Anterior cingulate cortex (tissue), 58 donors: ENCODE measurements around the gene EDEM2.
"Not testable (repeated sequence)": the region's sequence is repeated elsewhere in the genome, so short reads cannot be mapped to it uniquely, and the experiment has no call there.

Experiments
- DNase-seq, 58 donors: peaks; one replicate each; lab custom pipeline; 2025; lab: John Stamatoyannopoulos, UW

Gene EDEM2

GRCh38 chr20:35146920-35147574 lies at the start of gene EDEM2:
EDEM2 (minus strand) TSS chr20:35147336; CDS start chr20:35147258, 78 bp downstream.
- peak; percentile 54 to 96 (median 89) for DNase-seq

- no peak for DNase-seq
Observed at GRCh38 chr20:35196313-35196712, 49.2 kb upstream of the EDEM2 start.

DNA sequence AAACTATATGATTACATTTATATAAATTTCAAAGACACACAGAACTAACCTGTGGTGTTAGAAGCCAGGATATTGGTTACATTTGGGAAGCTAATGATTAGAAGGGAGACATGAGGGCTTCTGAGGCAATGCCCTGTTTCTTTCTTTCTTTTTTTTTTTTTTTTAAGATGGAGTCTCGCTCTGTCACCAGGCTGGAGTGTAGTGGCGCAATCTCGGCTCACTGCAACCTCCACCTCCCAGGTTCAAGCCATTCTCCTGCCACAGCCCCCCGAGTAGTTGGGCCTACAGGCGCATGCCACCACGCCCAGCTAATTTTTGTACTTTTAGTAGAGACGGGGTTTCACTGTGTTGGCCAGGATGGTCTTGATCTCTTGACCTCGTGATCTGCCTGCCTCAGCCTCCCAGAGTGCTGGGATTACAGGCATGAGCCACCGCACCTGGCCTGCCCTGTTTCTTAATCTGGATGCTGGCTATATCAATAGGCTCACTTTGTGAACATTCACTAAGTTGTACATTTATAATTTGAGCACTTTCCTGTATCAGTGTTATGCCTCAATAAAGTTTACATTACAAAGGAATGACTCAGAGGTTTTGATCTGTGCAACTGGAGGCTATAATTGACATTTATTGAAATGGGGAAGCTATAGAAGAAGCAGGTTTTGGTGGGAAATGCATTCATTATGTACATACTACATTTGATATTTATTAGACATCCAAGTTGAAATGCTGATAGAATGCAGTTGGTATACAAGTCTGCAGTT lies 46.1 kb upstream of the EDEM2 start:
- not testable (repeated sequence) for DNase-seq

DNA sequence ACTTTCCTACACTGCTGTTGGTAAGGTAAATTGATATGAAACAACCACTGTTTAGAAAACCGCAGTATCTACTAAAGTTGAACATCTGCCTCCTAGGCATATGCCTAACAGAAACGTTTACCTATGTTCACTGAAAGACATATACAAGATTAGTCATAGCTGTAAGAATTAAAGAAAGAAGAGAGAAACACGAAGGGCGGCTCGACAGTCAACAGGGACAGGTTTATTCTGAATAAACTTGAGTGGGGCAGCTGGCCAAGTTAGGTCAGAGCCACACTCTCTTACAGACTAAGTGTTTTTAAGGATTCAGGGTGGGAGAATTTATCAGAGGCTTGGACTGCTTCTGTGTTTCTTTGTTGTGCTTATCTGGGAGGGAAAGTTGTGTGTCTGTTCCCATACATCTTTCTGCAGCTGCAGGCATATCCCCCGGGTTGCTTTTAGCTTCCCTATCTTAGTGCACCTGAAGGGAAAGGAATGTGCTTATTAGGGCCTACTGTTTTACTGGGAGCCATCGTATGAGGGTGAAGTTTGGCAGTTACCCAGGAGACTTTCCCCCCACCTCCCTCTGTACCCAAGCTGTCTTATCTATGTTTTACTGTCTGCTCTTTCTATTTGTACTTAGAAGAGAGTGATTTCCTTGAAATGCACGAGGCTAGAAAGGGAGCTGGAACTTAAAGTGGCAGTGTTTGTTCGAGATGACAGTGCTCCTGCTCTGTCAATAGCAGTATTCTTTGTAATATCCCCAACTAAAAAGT lies 45.2 kb upstream of the EDEM2 start:
- DNase-seq: no peak

GRCh38 chr20:35191419-35192117 lies 44.4 kb upstream of the EDEM2 start:
- DNase-seq: no peak

DNA sequence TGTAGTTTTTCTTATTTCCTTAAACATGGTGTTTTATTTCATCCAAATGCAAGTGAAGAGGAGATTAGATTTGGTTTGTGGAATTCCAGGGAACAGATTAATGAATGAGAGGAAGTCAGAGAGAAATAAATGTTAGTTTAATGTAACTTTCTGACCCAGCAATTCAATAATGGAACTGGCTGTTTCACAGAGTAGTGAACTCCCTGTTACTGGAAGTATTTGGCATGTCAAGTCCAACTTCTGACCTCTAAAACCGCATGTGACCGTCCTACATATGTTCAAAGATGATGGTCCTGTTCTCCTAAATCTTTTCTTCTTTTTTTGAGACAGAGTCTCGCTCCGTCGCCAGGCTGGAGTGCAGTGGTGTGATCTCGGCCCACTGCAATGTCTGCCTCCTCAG lies 43.4 kb upstream of the EDEM2 start:
- DNase-seq: no peak

GRCh38 chr20:35189223-35189622 lies 42.1 kb upstream of the EDEM2 start:
- DNase-seq: not testable (repeated sequence)

DNA sequence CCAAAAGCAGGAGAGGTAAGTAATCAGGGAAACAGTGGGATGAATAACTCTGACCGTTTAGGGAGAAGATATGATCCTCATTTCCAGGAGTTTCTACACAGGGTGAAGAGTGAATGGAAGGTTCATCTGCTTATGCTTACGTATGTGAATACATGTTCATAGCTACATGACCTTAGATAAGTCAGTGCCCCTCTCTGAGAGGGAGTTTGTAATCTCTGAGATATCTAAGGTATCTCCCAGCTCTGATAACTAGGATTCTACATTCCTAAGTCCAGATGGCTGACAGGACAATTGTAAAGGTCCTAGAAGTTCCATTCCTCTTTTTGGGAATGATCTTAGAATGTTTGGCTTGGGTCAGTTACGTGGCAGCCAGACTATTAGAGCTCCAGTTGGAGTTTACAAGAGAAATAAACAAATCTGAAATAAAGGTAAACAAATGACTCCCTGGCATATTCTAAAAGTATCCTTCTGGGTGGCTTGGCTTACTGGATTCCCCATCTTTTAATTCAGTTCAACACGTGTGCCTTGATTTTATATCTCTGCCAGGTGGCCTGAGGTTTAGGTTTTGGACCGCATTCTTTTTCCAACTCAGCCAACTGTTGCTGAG lies 40.6 kb upstream of the EDEM2 start:
- no peak for DNase-seq

GRCh38 chr20:35186691-35187289 lies 39.7 kb upstream of the EDEM2 start:
- DNase-seq: not testable (repeated sequence)

DNA sequence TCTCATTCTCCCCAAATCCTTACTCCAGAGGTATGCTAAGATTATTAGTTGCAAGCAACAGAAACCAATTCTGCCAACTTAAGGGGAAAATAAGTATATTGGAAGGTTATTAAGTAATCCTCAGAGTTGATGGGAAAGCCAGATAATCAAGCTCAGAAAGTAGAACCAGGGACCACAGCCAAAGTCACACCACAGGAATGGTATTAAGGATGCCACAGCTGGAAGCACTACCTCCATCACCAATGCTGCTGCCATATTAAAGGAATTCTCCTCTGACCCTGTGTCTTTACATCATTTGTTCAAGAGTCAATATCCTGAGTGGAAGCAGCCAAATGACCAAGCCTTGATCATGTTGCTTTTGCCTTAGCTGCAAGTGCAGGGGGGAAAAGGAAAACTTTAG lies 34.6 kb upstream of the EDEM2 start:
- DNase-seq: no peak

DNA sequence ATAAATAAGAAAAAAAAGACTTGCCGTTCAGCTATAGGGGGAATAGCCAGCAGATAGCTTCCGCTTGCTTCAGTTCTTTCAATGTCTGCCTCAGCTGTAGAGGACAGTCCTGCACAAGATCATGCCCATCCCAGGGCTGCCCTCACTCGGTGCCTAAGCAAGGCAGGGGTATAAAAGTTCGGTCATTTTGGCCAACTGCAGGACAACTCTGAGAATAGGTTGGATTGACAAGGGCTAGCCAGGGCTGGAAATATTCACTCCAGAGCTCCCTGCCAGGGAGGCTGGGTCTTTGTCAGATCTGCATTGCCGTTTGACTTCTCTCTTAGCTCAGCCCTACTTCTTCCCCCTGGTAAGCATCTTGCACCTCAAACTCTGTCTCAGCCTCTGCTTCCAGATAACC lies 33.1 kb upstream of the EDEM2 start:
- no peak for DNase-seq

GRCh38 chr20:35179292-35180212 lies 32.4 kb upstream of the EDEM2 start:
- DNase-seq: no peak

DNA sequence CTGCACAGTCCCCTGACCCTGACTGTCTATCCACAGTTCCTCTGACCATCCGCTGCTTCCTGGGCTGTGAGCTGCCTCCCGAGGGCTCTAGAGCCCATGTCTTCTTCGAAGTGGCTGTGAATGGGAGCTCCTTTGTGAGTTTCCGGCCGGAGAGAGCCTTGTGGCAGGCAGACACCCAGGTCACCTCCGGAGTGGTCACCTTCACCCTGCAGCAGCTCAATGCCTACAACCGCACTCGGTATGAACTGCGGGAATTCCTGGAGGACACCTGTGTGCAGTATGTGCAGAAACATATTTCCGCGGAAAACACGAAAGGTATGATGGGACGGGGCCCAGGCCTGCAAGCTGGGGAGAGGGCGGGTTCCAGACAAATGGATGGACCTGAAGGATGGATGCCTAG lies 29.0 kb upstream of the EDEM2 start:
- no peak for DNase-seq

DNA sequence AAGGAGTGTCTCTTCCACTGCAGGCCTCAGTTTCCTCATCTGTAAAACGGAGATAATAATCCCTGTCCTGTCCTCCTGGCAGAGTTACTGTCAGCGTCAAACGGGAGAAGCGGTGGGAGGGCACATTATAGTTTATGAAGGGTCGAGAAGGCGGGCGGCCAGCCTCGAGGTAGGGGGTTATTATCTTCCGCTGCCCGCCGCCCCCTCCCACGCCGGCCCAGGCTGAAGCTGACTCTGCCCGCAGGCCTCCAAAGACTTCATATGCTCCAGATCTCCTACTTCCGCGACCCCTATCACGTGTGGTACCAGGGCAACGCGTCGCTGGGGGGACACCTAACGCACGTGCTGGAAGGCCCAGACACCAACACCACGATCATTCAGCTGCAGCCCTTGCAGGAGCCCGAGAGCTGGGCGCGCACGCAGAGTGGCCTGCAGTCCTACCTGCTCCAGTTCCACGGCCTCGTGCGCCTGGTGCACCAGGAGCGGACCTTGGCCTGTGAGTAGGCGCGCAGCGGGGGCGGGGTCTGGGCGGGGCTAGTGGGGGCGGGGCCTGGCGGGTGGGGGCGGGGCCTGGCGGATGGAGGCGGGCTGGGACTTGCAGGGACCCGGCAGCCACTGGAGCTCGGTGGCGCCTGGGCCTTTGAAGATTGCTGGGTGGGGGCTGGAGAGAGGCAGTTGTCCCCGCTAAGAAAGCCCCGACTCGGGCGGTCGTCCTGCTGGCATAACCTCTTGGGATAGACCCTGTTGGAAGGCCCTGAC lies 27.5 kb upstream of the EDEM2 start:
- peak in 4 of 58 donors; percentile 1 to 18 (median 6) for DNase-seq

DNA sequence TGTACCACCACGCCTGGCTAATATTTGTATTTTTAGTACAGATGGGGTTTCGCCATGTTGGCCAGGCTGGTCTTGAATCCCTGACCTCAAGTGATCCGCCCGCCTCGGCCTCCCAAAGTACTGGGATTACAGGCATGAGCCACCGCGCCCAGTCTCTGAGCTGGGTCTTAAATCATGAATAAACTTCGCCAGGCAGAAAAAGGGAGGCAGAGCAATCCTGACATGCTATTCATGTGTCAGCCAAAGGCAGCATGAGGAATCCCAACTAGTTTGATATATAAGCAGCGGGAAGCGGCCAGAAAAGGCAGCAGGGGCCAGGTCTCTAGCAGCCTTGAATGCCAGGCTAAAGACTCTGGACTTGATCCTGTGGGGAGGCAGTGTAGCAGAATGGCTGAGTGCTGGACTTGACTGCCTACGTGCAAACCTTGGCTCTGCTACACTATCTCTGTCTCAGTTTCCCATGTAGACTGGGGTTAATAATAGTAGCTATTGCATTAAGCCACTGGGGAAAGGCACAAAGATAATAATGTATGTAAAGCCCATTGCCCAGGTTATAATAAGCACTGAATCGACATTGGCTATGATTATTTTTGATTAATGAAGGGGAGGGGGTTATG lies 26.5 kb upstream of the EDEM2 start:
- DNase-seq: no peak

DNA sequence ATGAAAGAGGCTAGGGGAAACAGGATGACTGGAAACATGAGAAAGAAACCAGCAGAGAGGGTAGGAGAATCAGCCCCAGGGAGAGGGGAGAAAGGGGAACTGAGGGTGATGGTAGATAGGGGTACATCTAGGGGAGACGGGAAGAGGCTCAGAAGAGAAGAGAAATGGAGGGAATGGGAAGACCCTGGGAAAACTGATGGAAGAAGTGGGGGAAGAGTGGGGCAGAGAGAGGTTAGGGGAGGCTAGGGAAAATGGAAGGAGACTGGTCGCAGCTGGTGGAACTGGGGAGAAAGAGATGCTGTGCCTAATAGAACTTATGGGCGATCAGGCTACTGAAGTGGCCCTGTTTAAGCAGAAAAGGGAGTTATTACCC lies 25.3 kb upstream of the EDEM2 start:
- DNase-seq: no peak

DNA sequence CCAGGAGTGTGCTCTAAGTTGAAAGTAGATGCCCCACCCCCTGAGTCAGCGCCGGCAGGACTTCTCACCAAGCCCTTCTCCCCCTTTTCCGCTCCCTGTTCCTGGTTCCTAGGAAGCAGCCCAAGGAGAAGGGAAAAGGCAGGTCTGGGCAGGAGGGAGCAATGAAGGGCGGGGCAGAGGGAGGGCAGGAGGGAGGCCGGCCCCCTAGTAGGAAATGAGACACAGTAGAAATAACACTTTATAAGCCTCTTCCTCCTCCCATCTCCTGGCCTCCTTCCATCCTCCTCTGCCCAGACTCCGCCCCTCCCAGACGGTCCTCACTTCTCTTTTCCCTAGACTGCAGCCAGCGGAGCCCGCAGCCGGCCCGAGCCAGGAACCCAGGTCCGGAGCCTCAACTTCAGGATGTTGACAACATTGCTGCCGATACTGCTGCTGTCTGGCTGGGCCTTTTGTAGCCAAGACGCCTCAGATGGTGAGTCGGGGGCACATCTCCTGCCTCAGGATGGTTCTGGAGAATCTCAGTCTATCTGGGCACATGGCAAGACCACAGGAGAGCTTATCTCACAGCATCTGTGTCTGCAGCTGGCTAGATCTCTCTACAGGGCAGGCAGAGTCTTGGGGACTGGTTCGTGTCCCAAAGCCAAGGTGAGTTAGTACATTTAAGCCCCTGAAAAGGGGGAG lies 24.8 kb upstream of the EDEM2 start, which contains the start of gene PROCR:
TSS of gene PROCR (plus strand) at position 320 of the 681 bp plus-strand sequence. CDS start at position 403, 83 bp downstream.
- DNase-seq: peak in 33 of 58 donors; percentile 1 to 50 (median 20)
